ENCODE data around the gene RERE.

DNA sequence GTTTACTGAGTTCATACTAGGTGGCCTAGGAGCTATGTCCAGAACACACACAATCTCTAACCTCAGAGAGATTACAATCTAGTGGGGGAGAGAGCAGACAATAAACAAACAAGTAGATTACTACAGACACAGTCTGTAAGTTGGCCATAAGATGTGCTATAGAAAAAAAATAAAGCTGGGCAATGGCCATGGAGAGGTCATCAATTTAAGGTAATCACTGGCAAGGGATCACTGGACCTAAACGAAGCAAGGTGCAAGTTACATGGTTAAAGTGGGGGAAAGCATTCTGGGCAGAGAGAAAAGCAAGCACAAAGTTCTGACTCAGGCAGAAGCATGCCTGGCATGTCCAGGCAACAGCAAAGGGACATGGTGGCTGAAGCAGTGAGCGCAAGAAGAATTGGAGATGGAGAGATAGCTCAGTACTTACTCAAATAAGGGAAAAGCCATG lies 147.0 kb downstream of the RERE start:
- TF ChIP-seq, protein P1, sequence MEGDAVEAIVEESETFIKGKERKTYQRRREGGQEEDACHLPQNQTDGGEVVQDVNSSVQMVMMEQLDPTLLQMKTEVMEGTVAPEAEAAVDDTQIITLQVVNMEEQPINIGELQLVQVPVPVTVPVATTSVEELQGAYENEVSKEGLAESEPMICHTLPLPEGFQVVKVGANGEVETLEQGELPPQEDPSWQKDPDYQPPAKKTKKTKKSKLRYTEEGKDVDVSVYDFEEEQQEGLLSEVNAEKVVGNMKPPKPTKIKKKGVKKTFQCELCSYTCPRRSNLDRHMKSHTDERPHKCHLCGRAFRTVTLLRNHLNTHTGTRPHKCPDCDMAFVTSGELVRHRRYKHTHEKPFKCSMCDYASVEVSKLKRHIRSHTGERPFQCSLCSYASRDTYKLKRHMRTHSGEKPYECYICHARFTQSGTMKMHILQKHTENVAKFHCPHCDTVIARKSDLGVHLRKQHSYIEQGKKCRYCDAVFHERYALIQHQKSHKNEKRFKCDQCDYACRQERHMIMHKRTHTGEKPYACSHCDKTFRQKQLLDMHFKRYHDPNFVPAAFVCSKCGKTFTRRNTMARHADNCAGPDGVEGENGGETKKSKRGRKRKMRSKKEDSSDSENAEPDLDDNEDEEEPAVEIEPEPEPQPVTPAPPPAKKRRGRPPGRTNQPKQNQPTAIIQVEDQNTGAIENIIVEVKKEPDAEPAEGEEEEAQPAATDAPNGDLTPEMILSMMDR (IDR thresholded peaks at IDR 0.05 in 2 of 3, conservative IDR thresholded peaks at IDR 0.05 in 1 of 3; ENCODE audit: borderline replicate concordance in 1 of 3, insufficient read depth in 1 of 3, low read depth in 2 of 3, low read length in 2 of 3), result no peak
- TF ChIP-seq, protein P2, sequence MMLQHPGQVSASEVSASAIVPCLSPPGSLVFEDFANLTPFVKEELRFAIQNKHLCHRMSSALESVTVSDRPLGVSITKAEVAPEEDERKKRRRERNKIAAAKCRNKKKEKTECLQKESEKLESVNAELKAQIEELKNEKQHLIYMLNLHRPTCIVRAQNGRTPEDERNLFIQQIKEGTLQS (IDR thresholded peaks at IDR 0.05), result no peak
- no peak for TF ChIP-seq POLR2A (IDR thresholded peaks at IDR 0.05; ENCODE audit: borderline replicate concordance, extremely low read depth, insufficient read depth, insufficient read length)
- no peak for TF ChIP-seq REST (IDR thresholded peaks at IDR 0.05; ENCODE audit: low read depth)
- no peak for TF ChIP-seq RAD21 (IDR thresholded peaks at IDR 0.05; ENCODE audit: low read depth)
- no peak for TF ChIP-seq SP1 (IDR thresholded peaks at IDR 0.05; ENCODE audit: low read depth)
- TF ChIP-seq SIN3A (IDR thresholded peaks at IDR 0.05; ENCODE audit: low read depth), result no peak
- no peak for TF ChIP-seq POLR2AphosphoS5 (IDR thresholded peaks at IDR 0.05; ENCODE audit: low read depth, low read length)
- no peak for TF ChIP-seq JUND (IDR thresholded peaks at IDR 0.05)
- TF ChIP-seq, protein P3, sequence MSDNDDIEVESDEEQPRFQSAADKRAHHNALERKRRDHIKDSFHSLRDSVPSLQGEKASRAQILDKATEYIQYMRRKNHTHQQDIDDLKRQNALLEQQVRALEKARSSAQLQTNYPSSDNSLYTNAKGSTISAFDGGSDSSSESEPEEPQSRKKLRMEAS (IDR thresholded peaks at IDR 0.05), result no peak
- TF ChIP-seq ZNF274 (IDR thresholded peaks at IDR 0.05; ENCODE audit: low read depth, low read length), result no peak
